Right atrium auricular region (tissue), 2 donors: ENCODE measurements around the gene CGREF1. TPM values are rescaled to one million over a fixed set of nuclear protein-coding genes. Genes with fewer than 3 reads are reported as not detected.
A peak's percentile ranks its signal among the peaks of the same experiment; 100 is the strongest.

Experiments
- DNase-seq: peaks from one replicate; pipeline ENCODE4 v3.0.0-alpha.2; 2019; ENCODE audit warnings: low spot score
- H3K27ac ChIP-seq, 2 donors: fragments of 200-600 bp; sonication (generic); 1 replicate in 1 of 2; 2 replicates in 1 of 2; pipeline ENCODE4 v1.5.1; 2016 to 2019
- H3K27me3 ChIP-seq, 2 donors: fragments of 200-600 bp; sonication (generic); one replicate each; pipeline versions ENCODE4 v1.5.1 to v1.6.0; 2017 to 2019
- H3K36me3 ChIP-seq: fragments of 200-600 bp; sonication (generic); one replicate; pipeline ENCODE4 v1.5.1; 2016
- H3K4me1 ChIP-seq, 2 donors: fragments of 200-600 bp; sonication (generic); one replicate each; pipeline versions ENCODE4 v1.5.1 to v1.6.0; 2017 to 2019
- H3K4me3 ChIP-seq, 2 donors: fragments of 200-600 bp; sonication (generic); 1 replicate in 1 of 2; 2 replicates in 1 of 2; pipeline ENCODE4 v1.5.1; 2017 to 2019; ENCODE audit warnings: mild to moderate bottlenecking in 1 of 2, moderate library complexity in 1 of 2
- H3K9me3 ChIP-seq, 2 donors: fragments of 200-600 bp; sonication (generic); one replicate each; pipeline ENCODE4 v1.5.1; 2019
- CTCF ChIP-seq, 2 donors: fragments of 200-600 bp; sonication (generic); IDR thresholded peaks; one replicate each; pipeline ENCODE4 v1.5.1; 2019; ENCODE audit warnings: antibody characterized with exemption in 2 of 2
- total RNA-seq, 2 donors: library from RNA; depleted of rRNA; stranded (reverse); fragments of >200 nt; gene quantifications; one replicate each; pipeline ENCODE4 v1.1.0, GENCODE V29; 2016

CGREF1 gene
- total RNA-seq, 2 donors from 2014 or later, result 4.3 to 4.5 TPM

GRCh38 chr2:27085062-27085672, 33.8 kb downstream of the CGREF1 start:
- H3K27ac ChIP-seq, result peak overlapping the region; percentile 93 to 98
- H3K4me3 ChIP-seq, result peak overlapping the region; percentile 54 to 74
- no peaks in the 10 kb centered on the region for H3K36me3 ChIP-seq
- H3K4me1 ChIP-seq, result peaks cover 0 to 48% of the 10 kb centered on the region in 2 donors
- no peaks in the 10 kb centered on the region for H3K9me3 ChIP-seq
- DNase-seq, result no peak
- TF ChIP-seq CTCF (IDR thresholded peaks at IDR 0.05), result no peak
- no peaks in the 10 kb centered on the region for H3K27me3 ChIP-seq

GRCh38 chr2:27084297-27085061, 34.4 kb downstream of the CGREF1 start:
- H3K27me3 ChIP-seq, result no peaks in the 10 kb centered on the region
- H3K9me3 ChIP-seq, result no peaks in the 10 kb centered on the region
- no peaks in the 10 kb centered on the region for H3K36me3 ChIP-seq
- H3K4me1 ChIP-seq, result peaks cover 0 to 54% of the 10 kb centered on the region in 2 donors
- DNase-seq, result no peak
- TF ChIP-seq CTCF (IDR thresholded peaks at IDR 0.05), result no peak
- H3K4me3 ChIP-seq, result no peak overlapping the region
- H3K27ac ChIP-seq, result no peak overlapping the region

- Histone ChIP-seq H3K36me3 (no peaks in the 10 kb centered on the region), H3K4me1 (peaks cover 0 to 60% of the 10 kb centered on the region in 2 donors), H3K9me3 (no peaks in the 10 kb centered on the region), H3K27me3 (no peaks in the 10 kb centered on the region), H3K27ac (no peak overlapping the region), H3K4me3 (no peak overlapping the region)
- no peak for DNase-seq
- no peak for TF ChIP-seq CTCF (IDR thresholded peaks at IDR 0.05)
These were observed 35.3 kb downstream of the CGREF1 start for GRCh38 chr2:27083410-27084296.

DNA sequence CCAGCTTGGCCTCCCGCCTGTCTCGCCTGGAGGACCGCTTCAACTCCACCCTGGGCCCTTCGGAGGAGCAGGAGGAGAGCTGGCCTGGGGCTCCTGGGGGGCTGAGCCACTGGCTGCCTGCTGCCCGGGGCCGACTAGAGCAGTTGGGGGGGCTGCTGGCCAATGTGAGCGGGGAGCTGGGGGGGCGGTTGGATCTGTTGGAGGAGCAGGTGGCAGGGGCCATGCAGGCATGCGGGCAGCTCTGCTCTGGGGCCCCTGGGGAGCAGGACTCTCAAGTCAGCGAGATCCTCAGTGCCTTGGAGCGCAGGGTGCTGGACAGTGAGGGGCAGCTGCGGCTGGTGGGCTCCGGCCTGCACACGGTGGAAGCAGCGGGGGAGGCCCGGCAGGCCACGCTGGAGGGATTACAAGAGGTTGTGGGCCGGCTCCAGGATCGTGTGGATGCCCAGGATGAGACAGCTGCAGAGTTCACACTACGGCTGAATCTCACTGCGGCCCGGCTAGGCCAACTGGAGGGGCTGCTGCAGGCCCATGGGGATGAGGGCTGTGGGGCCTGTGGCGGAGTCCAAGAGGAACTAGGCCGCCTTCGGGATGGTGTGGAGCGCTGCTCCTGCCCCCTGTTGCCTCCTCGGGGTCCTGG, 36.0 kb downstream of the CGREF1 start:
- Histone ChIP-seq H3K36me3 (no peaks in the 10 kb centered on the region), H3K4me3 (no peak overlapping the region), H3K9me3 (no peaks in the 10 kb centered on the region), H3K27me3 (no peaks in the 10 kb centered on the region), H3K4me1 (peaks cover 0 to 60% of the 10 kb centered on the region in 2 donors), H3K27ac (no peak overlapping the region)
- no peak for TF ChIP-seq CTCF (IDR thresholded peaks at IDR 0.05)
- no peak for DNase-seq

- Histone ChIP-seq H3K27ac (peak overlapping the region; percentile 69 to 86), H3K4me3 (no peak overlapping the region), H3K9me3 (no peaks in the 10 kb centered on the region), H3K27me3 (no peaks in the 10 kb centered on the region), H3K4me1 (peaks cover 0 to 56% of the 10 kb centered on the region in 2 donors), H3K36me3 (no peaks in the 10 kb centered on the region)
- no peak for TF ChIP-seq CTCF (IDR thresholded peaks at IDR 0.05)
- no peak for DNase-seq
These were observed 36.8 kb downstream of the CGREF1 start for GRCh38 chr2:27081984-27082772.
